Neural progenitor cell (in vitro differentiated cells): Measurements from ENCODE around the gene EFCC1. TPM values are rescaled to one million over a fixed set of nuclear protein-coding genes. Genes with fewer than 3 reads are reported as not detected.

Experiments used
- DNase-seq: peaks from one replicate; pipeline ENCODE4 v3.0.0-alpha.2; 2016; ENCODE audit warnings: low spot score
- H2AFZ ChIP-seq: fragments of 200-600 bp; sonication (generic); replicated peaks from 2 replicates; pipeline ENCODE4 v1.6.1; 2016; ENCODE audit warnings: antibody characterized with exemption
- H3F3A ChIP-seq: fragments of 200-600 bp; sonication (generic); 2 replicates; pipeline ENCODE4 v1.6.1; 2016; ENCODE audit warnings: antibody characterized with exemption, low read depth
- H3K27ac ChIP-seq: fragments of 200-600 bp; sonication (generic); 2 replicates; pipeline ENCODE4 v1.5.1; 2016; ENCODE audit warnings: mild to moderate bottlenecking
- H3K27me3 ChIP-seq: fragments of 200-600 bp; sonication (generic); 2 replicates; pipeline ENCODE4 v1.6.1; 2016; ENCODE audit warnings: mild to moderate bottlenecking, moderate library complexity
- H3K36me3 ChIP-seq: fragments of 200-600 bp; sonication (generic); 2 replicates; pipeline ENCODE4 v1.5.1; 2016
- H3K4me1 ChIP-seq: fragments of 200-600 bp; sonication (generic); 2 replicates; pipeline ENCODE4 v1.6.1; 2016; ENCODE audit warnings: mixed run types
- H3K4me2 ChIP-seq: fragments of 200-600 bp; sonication (generic); 2 replicates; pipeline ENCODE4 v1.6.1; 2016
- H3K4me3 ChIP-seq: fragments of 200-600 bp; sonication (generic); 2 replicates; pipeline ENCODE4 v1.5.1; 2016
- H3K79me2 ChIP-seq: fragments of 200-600 bp; sonication (generic); 2 replicates; pipeline ENCODE4 v1.6.1; 2016; ENCODE audit warnings: low read depth
- H3K9ac ChIP-seq: fragments of 200-600 bp; sonication (generic); 2 replicates; pipeline ENCODE4 v1.6.1; 2016
- H3K9me3 ChIP-seq: fragments of 200-600 bp; sonication (generic); 2 replicates; pipeline ENCODE4 v1.5.1; 2016; ENCODE audit warnings: low read depth
- H4K20me1 ChIP-seq: fragments of 200-600 bp; sonication (generic); 2 replicates; pipeline ENCODE4 v1.6.1; 2016; ENCODE audit warnings: low read depth
- H3K27ac Mint-ChIP-seq: 3 replicates; pipeline ENCODE4 v1.8.0; 2021; ENCODE audit warnings: mixed read lengths
- H3K27me3 Mint-ChIP-seq: 2 replicates; pipeline ENCODE4 v1.8.0; 2022; ENCODE audit warnings: low read depth, mild to moderate bottlenecking, inconsistent platforms, moderate library complexity, mixed read lengths; ENCODE audit not compliant: insufficient read depth
- H3K36me3 Mint-ChIP-seq: 3 replicates; pipeline ENCODE4 v1.8.0; 2021; ENCODE audit warnings: mixed read lengths
- H3K4me1 Mint-ChIP-seq: 3 replicates; pipeline ENCODE4 v1.8.0; 2021; ENCODE audit warnings: mixed read lengths
- H3K4me3 Mint-ChIP-seq: 3 replicates; pipeline ENCODE4 v1.8.0; 2021; ENCODE audit warnings: mild to moderate bottlenecking, moderate library complexity, mixed read lengths
- H3K9me3 Mint-ChIP-seq: 3 replicates; pipeline ENCODE4 v1.8.0; 2020; ENCODE audit warnings: mixed read lengths
- CTCF ChIP-seq: fragments of 200-600 bp; sonication (generic); IDR thresholded peaks from 2 replicates; pipeline ENCODE4 v1.5.1; 2017; ENCODE audit warnings: antibody characterized with exemption, mild to moderate bottlenecking
- EZH2 ChIP-seq: fragments of 200-600 bp; sonication (generic); IDR thresholded peaks from 2 replicates; pipeline ENCODE4 v1.6.1; 2017; ENCODE audit warnings: antibody characterized with exemption, mild to moderate bottlenecking, moderate library complexity
- EZH2phosphoT487 ChIP-seq: fragments of 200-600 bp; sonication (generic); IDR thresholded peaks from 2 replicates; pipeline ENCODE4 v1.6.1; 2017; ENCODE audit warnings: antibody characterized with exemption
- total RNA-seq: library from RNA; depleted of rRNA; stranded (reverse); fragments of >200 nt; gene quantifications from 2 replicates; pipeline ENCODE4 v1.2.3, GENCODE V29; 2015; ENCODE audit warnings: low replicate concordance

Gene EFCC1
- total RNA-seq, 1 donor from 2014 or later: 1.1 TPM

- Mint-ChIP-seq H3K27ac (no peak overlapping the region), H3K4me3 (no peak overlapping the region), H3K9me3 (peaks cover 19% of the 10 kb centered on the region), H3K36me3 (peaks cover 45% of the 10 kb centered on the region), H3K27me3 (no peaks in the 10 kb centered on the region), H3K4me1 (peaks cover 3% of the 10 kb centered on the region)
- Histone ChIP-seq H3K27ac (no peak overlapping the region), H3K9me3 (no peaks in the 10 kb centered on the region), H4K20me1 (no peaks in the 10 kb centered on the region), H2AFZ (no peak overlapping the region), H3K4me1 (no peaks in the 10 kb centered on the region), H3K36me3 (no peaks in the 10 kb centered on the region), H3K4me2 (no peak overlapping the region), H3K79me2 (no peaks in the 10 kb centered on the region), H3K4me3 (no peak overlapping the region), H3K27me3 (no peaks in the 10 kb centered on the region), H3F3A (no peaks in the 10 kb centered on the region), H3K9ac (no peak overlapping the region)
- no peak for DNase-seq
- no peak for TF ChIP-seq EZH2
- TF ChIP-seq CTCF: no peak
- TF ChIP-seq EZH2phosphoT487: no peak
Measured at GRCh38 chr3:129038121-129038855, 37.2 kb downstream of the EFCC1 start.

GRCh38 chr3:129039271-129040038, 38.4 kb downstream of the EFCC1 start:
- Histone ChIP-seq H2AFZ (no peak overlapping the region), H3K4me3 (no peak overlapping the region), H3K9ac (no peak overlapping the region), H3K27ac (no peak overlapping the region), H3F3A (no peaks in the 10 kb centered on the region), H3K36me3 (no peaks in the 10 kb centered on the region), H3K9me3 (no peaks in the 10 kb centered on the region), H3K27me3 (no peaks in the 10 kb centered on the region), H3K79me2 (no peaks in the 10 kb centered on the region), H3K4me2 (no peak overlapping the region), H4K20me1 (no peaks in the 10 kb centered on the region), H3K4me1 (no peaks in the 10 kb centered on the region)
- no peak for DNase-seq
- Mint-ChIP-seq H3K4me1 (peaks cover 3% of the 10 kb centered on the region), H3K27me3 (peaks cover 3% of the 10 kb centered on the region), H3K36me3 (peaks cover 46% of the 10 kb centered on the region), H3K9me3 (peaks cover 25% of the 10 kb centered on the region), H3K4me3 (peak overlapping the region; percentile 67), H3K27ac (no peak overlapping the region)
- no peak for TF ChIP-seq EZH2

- Histone ChIP-seq H3K4me2 (no peak overlapping the region), H3K27ac (no peak overlapping the region), H3K9me3 (no peaks in the 10 kb centered on the region), H3K79me2 (no peaks in the 10 kb centered on the region), H3K4me1 (no peaks in the 10 kb centered on the region), H3K4me3 (no peak overlapping the region), H4K20me1 (no peaks in the 10 kb centered on the region), H3F3A (no peaks in the 10 kb centered on the region), H3K36me3 (no peaks in the 10 kb centered on the region), H3K9ac (no peak overlapping the region), H3K27me3 (no peaks in the 10 kb centered on the region), H2AFZ (no peak overlapping the region)
- peak overlapping the region; percentile 10 for H3K27ac Mint-ChIP-seq
- no peak for DNase-seq
- peaks cover 46% of the 10 kb centered on the region for H3K36me3 Mint-ChIP-seq
- peak overlapping the region; percentile 24 for H3K4me3 Mint-ChIP-seq
- peaks cover 3% of the 10 kb centered on the region for H3K4me1 Mint-ChIP-seq
- no peak for TF ChIP-seq EZH2phosphoT487
- no peak for TF ChIP-seq EZH2
- no peak for TF ChIP-seq CTCF
- peaks cover 3% of the 10 kb centered on the region for H3K27me3 Mint-ChIP-seq
- H3K9me3 Mint-ChIP-seq: peaks cover 31% of the 10 kb centered on the region
Measured at GRCh38 chr3:129040039-129040336, 38.9 kb downstream of the EFCC1 start.
